K562 (cell line): ENCODE results near the gene ADAMTSL3. TPM values are rescaled to one million over a fixed set of nuclear protein-coding genes. Genes with fewer than 3 reads are reported as not detected.

Source experiments
- ATAC-seq: fragments of 200-7000 bp; cut with Tn5 transposase; 3 replicates; pipeline ENCODE4 v1.9.1; 2020; ENCODE audit warnings: moderate library complexity
- BruUV-seq: library from RNA; stranded (reverse); fragments of 400-500 nt; replicated peaks from 2 replicates; lab custom pipeline; 2021; lab: Mats Ljungman, UMichigan
- CTCF ChIA-PET: fragments of 300-600 bp; formaldehyde crosslinking; extraction: SDS; loops from one replicate; lab custom pipeline; 2021; ENCODE audit warnings: low intra/inter-chr PET ratio; lab: Yijun Ruan, JAX
- POLR2A ChIA-PET: fragments of 300-600, 350-650 bp; sonication (Branson Sonifier 250); formaldehyde crosslinking; extraction: SDS; loops from one replicate; lab custom pipeline; 2021; ENCODE audit warnings: antibody characterized with exemption, inconsistent platforms; lab: Yijun Ruan, JAX
- DNase-seq, 4 experiments: peaks; one replicate each; pipeline versions ENCODE4 v3.0.0 to v3.0.0-alpha.2; 2011 to 2018; ENCODE audit warnings: low spot score in 3 of 4, mixed read lengths in 3 of 4; ENCODE audit errors: extremely low read depth in 1 of 4
- FAIRE-seq: peaks from 2 replicates; lab custom pipeline; 2011; peaks lifted over from hg19 to GRCh38; lab: Jason Lieb, UNC
- H2AFZ ChIP-seq: 2 replicates; pipeline ENCODE4 v1.6.0; 2011; ENCODE audit warnings: low read depth, low read length, control low read depth, inconsistent platforms
- H3K27ac ChIP-seq: fragments of 200-600 bp; 3 replicates; pipeline ENCODE4 v1.8.0; 2011; ENCODE audit warnings: low read depth, mild to moderate bottlenecking, control low read depth, inconsistent platforms, low read length, moderate library complexity, mixed read lengths; ENCODE audit errors: extremely low read depth
- H3K27me3 ChIP-seq, 2 experiments: fragments of 300-600 bp in 1 of 2; 2 replicates in 1 of 2; 3 replicates in 1 of 2; pipeline versions ENCODE4 v1.6.0 to v1.8.0; 2011; ENCODE audit warnings: inconsistent platforms in 2 of 2, low read length in 2 of 2, mild to moderate bottlenecking in 1 of 2, mixed read lengths in 1 of 2, moderate library complexity in 1 of 2; ENCODE audit not compliant: control insufficient read depth in 2 of 2, insufficient read depth in 2 of 2
- H3K36me3 ChIP-seq: fragments of 300-600 bp; 3 replicates; pipeline ENCODE4 v1.8.0; 2011; ENCODE audit warnings: mild to moderate bottlenecking, low read length, inconsistent platforms; ENCODE audit not compliant: control insufficient read depth, insufficient read depth
- H3K4me1 ChIP-seq, 2 experiments: fragments of 200-600 bp in 1 of 2; replicated peaks in 1 of 2; 2 replicates in 1 of 2; 3 replicates in 1 of 2; pipeline versions ENCODE4 v1.5.1 to v1.8.0; 2011; ENCODE audit warnings: inconsistent platforms in 2 of 2, low read length in 2 of 2, mild to moderate bottlenecking in 1 of 2, mixed read lengths in 1 of 2, moderate library complexity in 1 of 2; ENCODE audit not compliant: control insufficient read depth in 2 of 2, insufficient read depth in 2 of 2
- H3K4me2 ChIP-seq: 2 replicates; pipeline ENCODE4 v1.6.1; 2011; ENCODE audit warnings: low read length, control low read depth, inconsistent platforms, mixed read lengths; ENCODE audit not compliant: insufficient read depth
- H3K4me3 ChIP-seq: fragments of 200-600 bp; sonication (generic), shearing (Covaris generic); 2 replicates; pipeline ENCODE4 v1.5.1; 2016; ENCODE audit warnings: control low read depth, inconsistent platforms
- H3K79me2 ChIP-seq: fragments of 200-600 bp; 3 replicates; pipeline ENCODE4 v1.8.0; 2011; ENCODE audit warnings: low read length, inconsistent platforms; ENCODE audit not compliant: control insufficient read depth, insufficient read depth
- H3K9ac ChIP-seq, 2 experiments: 2 replicates each; pipeline versions ENCODE4 v1.6.0 to v1.6.1; 2011; ENCODE audit warnings: low read depth in 2 of 2, low read length in 2 of 2, control low read depth in 1 of 2, inconsistent platforms in 1 of 2, mild to moderate bottlenecking in 1 of 2, mixed read lengths in 1 of 2; ENCODE audit not compliant: insufficient read depth in 1 of 2
- H3K9me1 ChIP-seq: one replicate; pipeline ENCODE4 v1.6.0; 2011; ENCODE audit warnings: inconsistent platforms, mild to moderate bottlenecking, low read length, moderate library complexity; ENCODE audit not compliant: control insufficient read depth, insufficient read depth
- H3K9me3 ChIP-seq: replicated peaks from 2 replicates; pipeline ENCODE4 v1.5.1; 2011; ENCODE audit warnings: low read depth, low read length, inconsistent platforms; ENCODE audit not compliant: control insufficient read depth, insufficient read depth
- H4K20me1 ChIP-seq: replicated peaks from 2 replicates; pipeline ENCODE4 v1.6.1; 2011; ENCODE audit warnings: low read length, inconsistent platforms, mixed read lengths; ENCODE audit not compliant: control insufficient read depth, insufficient read depth
- ESRRA ChIP-seq: fragments of 450-650 bp; IDR thresholded peaks from 2 replicates; pipeline ENCODE4 v1.6.1; 2014; ENCODE audit warnings: low read depth, mild to moderate bottlenecking, moderate library complexity, borderline replicate concordance
- FOXK2 ChIP-seq, 2 experiments: fragments of 450-650 bp; IDR thresholded peaks in 1 of 2; conservative IDR thresholded peaks in 1 of 2; 2 replicates each; pipeline ENCODE4 v1.6.1; 2016; ENCODE audit warnings: low read depth in 2 of 2, mild to moderate bottlenecking in 1 of 2
- IRF9 ChIP-seq: fragments of 450-650 bp; IDR thresholded peaks from 2 replicates; pipeline ENCODE4 v1.6.1; 2016; ENCODE audit warnings: missing biosample characterization, missing genetic modification characterization
- MGA ChIP-seq: fragments of 450-650 bp; IDR thresholded peaks from 2 replicates; pipeline ENCODE4 v1.6.1; 2016; ENCODE audit warnings: mild to moderate bottlenecking, moderate library complexity
- YBX1 ChIP-seq: fragments of 450-650 bp; IDR thresholded peaks from 2 replicates; pipeline ENCODE4 v1.7.1; 2016; ENCODE audit warnings: mild to moderate bottlenecking
- WGBS: fragments of 100-300 bp; shearing (Covaris generic); methylation state at CpG from one replicate; pipeline ENCODE4 v1.1.6; 2016; ENCODE audit warnings: low coverage, mixed read lengths; ENCODE audit not compliant: insufficient coverage; ENCODE audit errors: missing lambda C conversion rate; 5-methylcytosine and 5-hydroxymethylcytosine counted together
- in situ Hi-C: fragments of 300-500 bp; cut with MboI; formaldehyde crosslinking; loops from 4 replicates; pipeline ENCODE4 v1.15.0; 2018; ENCODE audit warnings: inconsistent platforms, mixed read lengths
- intact Hi-C: fragments of 100-400 bp; cut with micrococcal nuclease; formaldehyde crosslinking; loops from 2 replicates; pipeline ENCODE4 v1.14.2; 2022
- polyA plus RNA-seq, 8 experiments: library from polyadenylated mRNA; depleted of rRNA in 4 of 8; stranded (reverse) in 5 of 8; unstranded in 3 of 8; fragments of >200 nt; fragmentation: Nextera tagmentation in 2 of 8; fragmentation: Illumina TruSeq in 1 of 8; extraction: Ambion mirVana in 2 of 8; extraction: Trizol in 1 of 8; gene quantifications; 2 replicates each; pipeline versions ENCODE4 v1.2.1 to v1.2.3, GENCODE V29; 2011 to 2014; ENCODE audit warnings: inconsistent platforms in 1 of 8, missing spikeins in 1 of 8
- total RNA-seq, 7 experiments: library from RNA; depleted of rRNA in 6 of 7; stranded (reverse); fragments of >200 nt in 6 of 7; fragmentation: Illumina TruSeq in 2 of 7; extraction: Trizol in 2 of 7; gene quantifications; 2 replicates each; pipeline versions ENCODE4 v1.2.1 to v1.2.3, GENCODE V29; 2011 to 2021; ENCODE audit warnings: low replicate concordance in 1 of 7
- TF ChIP-seq, protein P1 (sequence below): fragments of 250-450 bp; sonication (Bioruptor Pico); IDR thresholded peaks from 2 replicates; pipeline ENCODE4 v1.8.0; 2021; ENCODE audit warnings: moderate library complexity, mild to moderate bottlenecking, inconsistent platforms

ADAMTSL3 gene
- total and polyA plus RNA-seq, 9 of the 15 experiments (the other 6 are each of a cell fraction or from before 2014, with no cell fraction given) = 0.01 to 0.18 (median 0.07) TPM; not detected in 3

DNA sequence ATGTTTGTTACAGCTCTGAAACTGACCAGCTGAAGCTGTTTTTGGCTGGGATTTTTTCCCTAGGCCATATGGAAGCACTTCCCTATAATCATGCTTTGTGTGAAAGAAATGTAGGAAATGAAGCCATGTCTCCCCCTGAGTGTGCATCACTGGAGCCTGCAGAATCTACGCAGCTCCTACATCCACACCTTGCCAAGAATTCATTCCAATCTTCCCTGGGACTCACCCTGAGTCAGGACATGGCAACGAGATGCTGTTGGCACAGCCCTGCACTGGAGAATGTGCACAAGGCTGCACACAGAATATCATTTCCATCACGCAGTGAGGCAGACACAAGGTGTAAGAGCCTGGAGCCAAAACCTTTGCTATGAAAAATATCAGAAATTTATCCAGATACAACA is 189.5 kb downstream of the ADAMTSL3 start:
- Histone ChIP-seq H4K20me1 (no peaks in the 10 kb centered on the region), H3K4me3 (no peak overlapping the region), H3K27ac (no peak overlapping the region), H3K4me2 (no peak overlapping the region), H2AFZ (no peak overlapping the region), H3K9me3 (no peaks in the 10 kb centered on the region), H3K79me2 (no peaks in the 10 kb centered on the region), H3K36me3 (no peaks in the 10 kb centered on the region), H3K27me3 (no peaks in the 10 kb centered on the region; a peak in 1 of 5 replicates), H3K4me1 (no peaks in the 10 kb centered on the region), H3K9ac (no peak overlapping the region), H3K9me1 (no peaks in the 10 kb centered on the region)
- CTCF ChIA-PET = no interaction called here
- 2% methylated on average over 3 of the region's 3 CpGs for WGBS
- intact Hi-C loops (no loop called here), in situ Hi-C loops (no loop called here)
- no peak for ATAC-seq
- no peak for FAIRE-seq
- DNase-seq = no peak
- POLR2A ChIA-PET = interaction anchor here (0.7 kb wide), 1 partner anchor 12 kb away, joined by 3 read pairs; no protein-coding TSS in a partner anchor
- no TSS peak for BruUV-seq
- TF ChIP-seq MGA (no peak), IRF9 (tag) (no peak), YBX1 (no peak), FOXK2 (conservative IDR thresholded peaks at IDR 0.05 in 1 of 2, IDR thresholded peaks at IDR 0.05 in 1 of 2; ENCODE audit: low read depth in 2 of 2) (no peak), ESRRA (no peak)
- TF ChIP-seq, protein P1, sequence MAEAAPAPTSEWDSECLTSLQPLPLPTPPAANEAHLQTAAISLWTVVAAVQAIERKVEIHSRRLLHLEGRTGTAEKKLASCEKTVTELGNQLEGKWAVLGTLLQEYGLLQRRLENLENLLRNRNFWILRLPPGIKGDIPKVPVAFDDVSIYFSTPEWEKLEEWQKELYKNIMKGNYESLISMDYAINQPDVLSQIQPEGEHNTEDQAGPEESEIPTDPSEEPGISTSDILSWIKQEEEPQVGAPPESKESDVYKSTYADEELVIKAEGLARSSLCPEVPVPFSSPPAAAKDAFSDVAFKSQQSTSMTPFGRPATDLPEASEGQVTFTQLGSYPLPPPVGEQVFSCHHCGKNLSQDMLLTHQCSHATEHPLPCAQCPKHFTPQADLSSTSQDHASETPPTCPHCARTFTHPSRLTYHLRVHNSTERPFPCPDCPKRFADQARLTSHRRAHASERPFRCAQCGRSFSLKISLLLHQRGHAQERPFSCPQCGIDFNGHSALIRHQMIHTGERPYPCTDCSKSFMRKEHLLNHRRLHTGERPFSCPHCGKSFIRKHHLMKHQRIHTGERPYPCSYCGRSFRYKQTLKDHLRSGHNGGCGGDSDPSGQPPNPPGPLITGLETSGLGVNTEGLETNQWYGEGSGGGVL (CRISPR knock-in tag) = no peak
